Omental fat pad (tissue), 4 donors: ENCODE measurements around the gene RAB11FIP4. TPM values are rescaled to one million over a fixed set of nuclear protein-coding genes. Genes with fewer than 3 reads are reported as not detected.

Experiments used
- ATAC-seq: fragments of 150-250 bp; one replicate; pipeline ENCODE4 v1.9.1; 2016; ENCODE audit warnings: mild to moderate bottlenecking, moderate library complexity; ENCODE audit not compliant: low FRiP score
- DNase-seq: peaks from one replicate; pipeline ENCODE4 v3.0.0-alpha.2; 2019; ENCODE audit warnings: low spot score
- total RNA-seq, 4 donors: library from RNA; depleted of rRNA; stranded (reverse); fragments of >200 nt; gene quantifications; one replicate each; pipeline ENCODE4 v1.1.0, GENCODE V29; 2016
- TF ChIP-seq, protein P1 (sequence below), 3 donors: fragments of 450-650 bp; IDR thresholded peaks; one replicate each; pipeline ENCODE4 v1.5.1; 2016 to 2017; ENCODE audit warnings: antibody characterized with exemption in 3 of 3, mild to moderate bottlenecking in 3 of 3, moderate library complexity in 2 of 3

Gene RAB11FIP4
- total RNA-seq, 4 donors from 2014 or later: 2.8 to 12.0 (median 5.7) TPM

DNA sequence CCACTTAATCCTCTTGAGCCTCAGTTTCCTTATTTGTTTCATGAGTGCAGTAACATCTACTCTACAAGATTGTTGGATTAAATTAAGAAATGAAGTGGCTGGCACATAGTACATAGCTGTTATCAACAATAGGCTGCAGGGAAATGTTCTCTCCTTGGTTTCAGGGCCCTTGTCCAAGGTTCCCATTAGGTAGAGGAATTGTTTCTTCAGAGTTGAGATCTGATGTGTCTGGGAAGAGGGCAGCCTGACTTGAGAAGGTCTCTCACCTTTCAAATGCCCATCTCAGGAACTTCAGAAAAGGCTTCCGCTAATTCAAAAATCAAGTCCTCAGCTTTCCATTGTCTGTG is 87.6 kb downstream of the RAB11FIP4 start:
- TF ChIP-seq, protein P1, sequence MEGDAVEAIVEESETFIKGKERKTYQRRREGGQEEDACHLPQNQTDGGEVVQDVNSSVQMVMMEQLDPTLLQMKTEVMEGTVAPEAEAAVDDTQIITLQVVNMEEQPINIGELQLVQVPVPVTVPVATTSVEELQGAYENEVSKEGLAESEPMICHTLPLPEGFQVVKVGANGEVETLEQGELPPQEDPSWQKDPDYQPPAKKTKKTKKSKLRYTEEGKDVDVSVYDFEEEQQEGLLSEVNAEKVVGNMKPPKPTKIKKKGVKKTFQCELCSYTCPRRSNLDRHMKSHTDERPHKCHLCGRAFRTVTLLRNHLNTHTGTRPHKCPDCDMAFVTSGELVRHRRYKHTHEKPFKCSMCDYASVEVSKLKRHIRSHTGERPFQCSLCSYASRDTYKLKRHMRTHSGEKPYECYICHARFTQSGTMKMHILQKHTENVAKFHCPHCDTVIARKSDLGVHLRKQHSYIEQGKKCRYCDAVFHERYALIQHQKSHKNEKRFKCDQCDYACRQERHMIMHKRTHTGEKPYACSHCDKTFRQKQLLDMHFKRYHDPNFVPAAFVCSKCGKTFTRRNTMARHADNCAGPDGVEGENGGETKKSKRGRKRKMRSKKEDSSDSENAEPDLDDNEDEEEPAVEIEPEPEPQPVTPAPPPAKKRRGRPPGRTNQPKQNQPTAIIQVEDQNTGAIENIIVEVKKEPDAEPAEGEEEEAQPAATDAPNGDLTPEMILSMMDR (IDR thresholded peaks at IDR 0.05): no peak
- ATAC-seq (no peak), DNase-seq (no peak)

GRCh38 chr17:31479524-31479923 is 88.0 kb downstream of the RAB11FIP4 start:
- TF ChIP-seq, protein P1 (IDR thresholded peaks at IDR 0.05): no peak
- ATAC-seq: no peak

GRCh38 chr17:31480067-31480466 is 88.6 kb downstream of the RAB11FIP4 start:
- TF ChIP-seq, protein P1 (IDR thresholded peaks at IDR 0.05): no peak
- no peak for ATAC-seq
- no peak for DNase-seq

More at GRCh38 chr17:31479524-31479923, 88.0 kb downstream of the RAB11FIP4 start:
- DNase-seq: no peak

DNA sequence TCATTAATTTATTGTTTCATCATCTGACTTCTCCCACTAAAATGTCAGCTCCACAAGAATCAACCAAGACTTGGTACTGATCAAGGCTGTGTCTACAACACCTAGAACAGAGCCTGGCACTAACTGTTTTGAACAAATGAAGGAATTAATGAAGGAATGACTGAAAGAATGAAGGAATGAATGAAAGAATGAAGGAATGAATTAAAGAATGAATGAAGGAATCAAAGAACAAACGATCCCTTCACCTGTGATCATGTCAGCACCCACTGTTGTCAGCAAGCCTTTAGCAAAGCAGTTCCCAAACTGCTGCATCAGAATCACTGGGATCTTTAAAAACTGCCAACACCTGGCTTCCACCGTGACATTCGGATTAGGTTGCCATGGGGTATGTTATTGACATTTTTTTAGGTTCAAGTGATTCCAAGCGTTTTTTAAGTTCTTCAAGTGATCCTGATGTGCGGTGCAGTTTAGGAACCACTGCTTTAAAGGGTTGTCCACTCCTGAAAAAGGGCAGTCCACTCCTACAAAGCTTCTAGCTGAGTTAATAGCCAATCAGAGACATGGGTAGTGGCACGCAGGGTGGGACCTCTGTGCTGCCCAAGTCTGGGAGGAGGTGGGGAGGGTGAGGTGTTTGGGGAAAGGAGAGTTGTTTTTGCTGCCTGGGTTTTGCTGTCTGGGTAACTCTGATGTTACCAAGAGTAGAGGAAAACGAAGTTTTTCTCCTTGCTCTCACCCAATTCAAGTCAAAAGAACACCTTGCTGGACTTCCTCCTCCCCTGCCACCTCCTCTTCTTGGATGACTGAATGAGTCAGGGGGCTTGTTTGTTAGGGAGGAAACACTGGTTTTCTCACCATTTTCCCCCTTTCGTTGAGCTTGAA is 89.7 kb downstream of the RAB11FIP4 start:
- no peak for ATAC-seq
- DNase-seq: no peak
- TF ChIP-seq, protein P1 (IDR thresholded peaks at IDR 0.05): no peak

- TF ChIP-seq, protein P1 (IDR thresholded peaks at IDR 0.05): no peak
- DNase-seq: no peak
- ATAC-seq: no peak
Observed at GRCh38 chr17:31481783-31482081, 90.3 kb downstream of the RAB11FIP4 start.

GRCh38 chr17:31484821-31485220 is 93.3 kb downstream of the RAB11FIP4 start:
- no peak for DNase-seq
- TF ChIP-seq, protein P1 (IDR thresholded peaks at IDR 0.05): no peak
- ATAC-seq: no peak
